ENCODE measurements around the gene DLX1.

DNA sequence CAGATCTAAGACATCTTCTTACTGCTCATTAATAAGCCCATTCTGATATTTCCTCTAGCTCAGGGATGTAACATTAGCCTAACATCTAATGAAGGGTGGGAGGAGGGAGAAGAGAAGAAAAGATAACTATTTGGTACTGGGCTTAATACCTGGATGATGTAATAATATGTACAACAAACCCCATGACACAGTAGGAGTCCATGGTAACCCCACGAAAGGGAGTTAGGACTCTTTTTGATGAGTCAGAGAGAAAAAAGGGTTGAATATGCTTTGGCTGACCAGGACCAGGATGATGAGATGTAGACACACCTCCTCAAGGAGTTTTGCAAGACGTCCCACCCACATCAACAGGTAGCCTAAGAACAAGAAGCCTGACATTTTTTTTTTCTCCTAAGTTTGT, 51.8 kb downstream of the DLX1 start:
- TF ChIP-seq ZNF660 (tag by site-specific recombination; IDR thresholded peaks at IDR 0.05) (no peak), ZBTB7A (tag by site-specific recombination; IDR thresholded peaks at IDR 0.05; ENCODE audit: low read depth) (no peak), ZNF121 (tag by site-specific recombination; IDR thresholded peaks at IDR 0.05) (no peak), TCF7L2 (IDR thresholded peaks at IDR 0.05; ENCODE audit: borderline replicate concordance, low read depth, low read length) (no peak), YY2 (tag by site-specific recombination; IDR thresholded peaks at IDR 0.05) (no peak)
- TF ChIP-seq, protein P1, sequence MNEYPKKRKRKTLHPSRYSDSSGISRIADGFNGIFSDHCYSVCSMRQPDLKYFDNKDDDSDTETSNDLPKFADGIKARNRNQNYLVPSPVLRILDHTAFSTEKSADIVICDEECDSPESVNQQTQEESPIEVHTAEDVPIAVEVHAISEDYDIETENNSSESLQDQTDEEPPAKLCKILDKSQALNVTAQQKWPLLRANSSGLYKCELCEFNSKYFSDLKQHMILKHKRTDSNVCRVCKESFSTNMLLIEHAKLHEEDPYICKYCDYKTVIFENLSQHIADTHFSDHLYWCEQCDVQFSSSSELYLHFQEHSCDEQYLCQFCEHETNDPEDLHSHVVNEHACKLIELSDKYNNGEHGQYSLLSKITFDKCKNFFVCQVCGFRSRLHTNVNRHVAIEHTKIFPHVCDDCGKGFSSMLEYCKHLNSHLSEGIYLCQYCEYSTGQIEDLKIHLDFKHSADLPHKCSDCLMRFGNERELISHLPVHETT (tag by site-specific recombination; IDR thresholded peaks at IDR 0.05) = no peak
